SK-N-MC (cell line): ENCODE data around the gene SH3RF3.

Experiments
- EZH2 ChIP-seq: fragments of 200-600 bp; sonication (generic); IDR thresholded peaks from one replicate; pipeline ENCODE4 v1.6.1; 2017; ENCODE audit warnings: antibody characterized with exemption
- FOXP2 ChIP-seq: optimal IDR thresholded peaks from 2 replicates; pipeline ENCODE3; 2011; ENCODE audit warnings: mild to moderate bottlenecking, moderate library complexity; ENCODE audit not compliant: insufficient read depth; ENCODE audit errors: extremely low read length, control extremely low read depth
- POLR2AphosphoS5 ChIP-seq: IDR thresholded peaks from 2 replicates; pipeline ENCODE4 v1.6.1; 2012; ENCODE audit warnings: mild to moderate bottlenecking, low read depth, low read length, borderline replicate concordance

DNA sequence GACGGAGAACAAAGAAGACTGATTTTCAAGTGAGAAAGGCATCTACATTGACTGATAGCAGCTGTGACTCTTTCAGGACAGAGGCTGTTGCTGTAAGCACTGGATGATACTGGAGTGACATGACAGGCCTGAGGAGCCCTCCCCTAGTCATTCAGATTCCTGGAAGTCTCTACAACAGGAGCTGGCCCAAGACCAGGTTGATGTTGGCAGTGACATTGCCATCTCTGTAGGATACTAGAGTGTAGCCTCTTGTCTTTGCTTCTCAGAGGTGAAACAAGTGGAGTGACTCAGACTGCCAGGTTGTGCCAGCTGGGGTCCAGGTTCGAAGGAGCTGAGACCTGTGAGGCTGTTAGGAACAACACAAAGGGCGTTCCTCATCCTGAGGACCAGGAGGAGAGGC, 44.7 kb upstream of the SH3RF3 start:
- no peak for TF ChIP-seq EZH2
- no peak for TF ChIP-seq POLR2AphosphoS5
- no peak for TF ChIP-seq FOXP2
